Heart right ventricle (tissue), 16 donors: ENCODE measurements around the gene GNAT1. TPM values are rescaled to one million over a fixed set of nuclear protein-coding genes. Genes with fewer than 3 reads are reported as not detected.

Source experiments
- ATAC-seq, 8 donors: fragments of 200-7000 bp; cut with Tn5 transposase; one replicate each; pipeline ENCODE4 v1.9.1; 2020; ENCODE audit warnings: mild to moderate bottlenecking in 8 of 8, moderate library complexity in 8 of 8, moderate number of reproducible peaks in 1 of 8
- DNase-seq, 2 donors: peaks; one replicate each; pipeline ENCODE4 v3.0.0-alpha.2; 2020
- H3K27ac ChIP-seq, 10 donors: fragments of 200-600 bp; sonication (generic) in 2 of 10; one replicate each; pipeline versions ENCODE4 v1.5.0 to v1.8.0; 2020 to 2022; ENCODE audit warnings: mild to moderate bottlenecking in 3 of 10
- H3K27me3 ChIP-seq, 7 donors: fragments of 200-600 bp; one replicate each; pipeline ENCODE4 v1.8.0; 2021 to 2022; ENCODE audit warnings: mild to moderate bottlenecking in 2 of 7
- H3K36me3 ChIP-seq, 9 donors: fragments of 200-600 bp; sonication (generic) in 1 of 9; one replicate each; pipeline versions ENCODE4 v1.5.0 to v1.8.0; 2020 to 2022; ENCODE audit warnings: mild to moderate bottlenecking in 2 of 9
- H3K4me1 ChIP-seq, 9 donors: fragments of 200-600 bp; sonication (generic) in 1 of 9; one replicate each; pipeline versions ENCODE4 v1.5.0 to v1.8.0; 2020 to 2022; ENCODE audit warnings: mild to moderate bottlenecking in 4 of 9
- H3K4me3 ChIP-seq, 10 donors: fragments of 200-600 bp; sonication (generic) in 2 of 10; one replicate each; pipeline versions ENCODE4 v1.5.0 to v1.8.0; 2020 to 2022; ENCODE audit warnings: mild to moderate bottlenecking in 7 of 10, moderate library complexity in 2 of 10
- H3K9me3 ChIP-seq, 11 donors: fragments of 200-600 bp in 10 of 11; sonication (generic) in 2 of 11; one replicate each; pipeline versions ENCODE4 v1.5.0 to v1.8.0; 2013 to 2022; ENCODE audit warnings: mild to moderate bottlenecking in 2 of 11, control low read depth in 1 of 11, moderate library complexity in 1 of 11
- WGBS, 2 donors: extraction: QIAGEN DNeasy Blood & Tissue Kit; methylation state at CpG; one replicate each; pipeline ENCODE4 v1.1.7; 2013; ENCODE audit warnings: inconsistent platforms in 1 of 2; 5-methylcytosine and 5-hydroxymethylcytosine counted together
- intact Hi-C, 10 donors: fragments of 100-400 bp; cut with DNase I; formaldehyde crosslinking; loops; one replicate each; pipeline versions ENCODE4 v1.11.1 to v1.14.2; 2022
- polyA plus RNA-seq, 2 donors: library from polyadenylated mRNA; stranded (reverse); fragments of 200-250 nt; gene quantifications; one replicate each; pipeline ENCODE4 v1.2.3, GENCODE V29; 2013
- total RNA-seq, 10 donors: library from RNA; stranded (reverse); fragmentation: NEBNext Ultra II Directional in 3 of 10; extraction: Animal tissue kit (Norgen Biotek cat#: 25700) in 3 of 10; gene quantifications; one replicate each; pipeline versions ENCODE4 v1.2.1 to v1.2.4, GENCODE V29; 2021 to 2023
- TF ChIP-seq, protein P1 (sequence below), 9 donors: fragments of 200-600 bp; sonication (generic) in 2 of 9; IDR thresholded peaks; one replicate each; pipeline versions ENCODE4 v1.5.0 to v1.8.0; 2021 to 2022; ENCODE audit warnings: antibody characterized with exemption in 9 of 9, mild to moderate bottlenecking in 5 of 9, moderate library complexity in 1 of 9
- donor health status: Arrhythmogenic right ventricular cardiomyopathy.
- donor health status: ischemic (EF 13 %, LVEDD 7.1; RV severe dilation, severe dysfunction).
- donor health status: healthy with polysubstance abuse.
- donor health status: DM: no; HTN: yes; CAD: no.
- donor health status: DM: no; HTN: no; CAD: no.
- donor health status: ischemic (EF 25% LVEDD 6.9; RV normal size, moderate dysfunction).
- donor health status: ischemic (EF 25% LVEDD 5.7; RV mildly dilated, moderate dysfunction).
- donor health status: healthy.
- donor health status: DM: yes; HTN: yes; CAD: no.
- donor health status: Ischemic cardiomyopathy.
- donor health status: ischemic (EF 35%, LVEDD 5.7; RV mildly dilated, moderate dysfunction).
- donor health status: nonischemic (EF 11% LVEDD 7.7; RV severe dilation, severe dysfunction).
- donor health status: DM: yes; HTN: yes; CAD: no.
- donor health status: PGD.
- donor health status: ischemic (EF 29% LVEDD 5.4; RV normal size, mild dysfunction).
- donor health status: nonischemic (EF 23%, LVEDD 6.1; RV moderate dilation, normal function).

The GNAT1 gene
- total and polyA plus RNA-seq, 12 donors = not detected

DNA sequence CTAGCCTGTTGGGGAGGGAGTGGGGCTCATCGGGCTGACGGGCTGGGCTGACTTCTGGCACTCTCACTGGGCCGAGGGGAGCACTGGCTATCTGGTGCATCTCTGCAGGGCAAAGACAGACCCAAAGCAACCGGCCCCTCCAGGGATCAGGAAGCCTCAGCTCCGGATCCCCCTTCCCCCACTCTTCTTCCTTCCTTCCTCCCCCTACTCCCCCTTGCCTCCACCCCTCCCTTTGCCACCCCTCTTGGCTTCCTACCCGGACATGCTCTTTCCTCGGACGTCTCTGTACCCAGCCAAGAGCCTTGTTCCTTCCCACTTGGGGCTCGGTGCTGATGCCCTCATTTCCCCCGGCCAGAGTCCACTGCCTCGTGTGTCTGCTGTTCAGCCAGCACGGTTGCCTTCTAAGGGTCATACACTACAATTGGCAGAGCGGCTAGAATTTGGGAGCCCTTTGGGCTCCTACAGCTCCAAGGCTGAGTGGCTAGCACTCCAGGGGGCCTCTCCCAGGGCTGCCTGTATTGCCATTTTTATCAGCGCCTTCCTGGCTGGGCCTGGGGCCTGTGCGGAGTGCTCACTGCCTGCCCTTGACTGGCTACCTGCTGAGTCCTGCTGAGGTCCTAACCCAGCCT, 25.4 kb upstream of the GNAT1 start:
- 18 to 33% methylated on average over 15 of the region's 15 CpGs for WGBS, 2 donors
- peak overlapping the region in 3 of 10 donors; percentile 2 to 19 (median 7) for H3K4me3 ChIP-seq
- peaks cover 51 to 100% (median 86%) of the 10 kb centered on the region in 9 donors for H3K4me1 ChIP-seq
- ATAC-seq (peak; percentile 4 to 38 (median 20)), DNase-seq (peak in 1 of 2 donors; percentile 44)
- H3K27me3 ChIP-seq = no peaks in the 10 kb centered on the region
- TF ChIP-seq, protein P1, sequence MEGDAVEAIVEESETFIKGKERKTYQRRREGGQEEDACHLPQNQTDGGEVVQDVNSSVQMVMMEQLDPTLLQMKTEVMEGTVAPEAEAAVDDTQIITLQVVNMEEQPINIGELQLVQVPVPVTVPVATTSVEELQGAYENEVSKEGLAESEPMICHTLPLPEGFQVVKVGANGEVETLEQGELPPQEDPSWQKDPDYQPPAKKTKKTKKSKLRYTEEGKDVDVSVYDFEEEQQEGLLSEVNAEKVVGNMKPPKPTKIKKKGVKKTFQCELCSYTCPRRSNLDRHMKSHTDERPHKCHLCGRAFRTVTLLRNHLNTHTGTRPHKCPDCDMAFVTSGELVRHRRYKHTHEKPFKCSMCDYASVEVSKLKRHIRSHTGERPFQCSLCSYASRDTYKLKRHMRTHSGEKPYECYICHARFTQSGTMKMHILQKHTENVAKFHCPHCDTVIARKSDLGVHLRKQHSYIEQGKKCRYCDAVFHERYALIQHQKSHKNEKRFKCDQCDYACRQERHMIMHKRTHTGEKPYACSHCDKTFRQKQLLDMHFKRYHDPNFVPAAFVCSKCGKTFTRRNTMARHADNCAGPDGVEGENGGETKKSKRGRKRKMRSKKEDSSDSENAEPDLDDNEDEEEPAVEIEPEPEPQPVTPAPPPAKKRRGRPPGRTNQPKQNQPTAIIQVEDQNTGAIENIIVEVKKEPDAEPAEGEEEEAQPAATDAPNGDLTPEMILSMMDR (IDR thresholded peaks at IDR 0.05) = no peak
- no peaks in the 10 kb centered on the region for H3K36me3 ChIP-seq
- H3K27ac ChIP-seq = peak overlapping the region; percentile 62 to 91 (median 84)
- H3K9me3 ChIP-seq = no peaks in the 10 kb centered on the region
- intact Hi-C loops = no loop called here

GRCh38 chr3:50166620-50167019, 24.8 kb upstream of the GNAT1 start:
- H3K4me1 ChIP-seq = peaks cover 54 to 100% (median 89%) of the 10 kb centered on the region in 9 donors

GRCh38 chr3:50167069-50167840, 24.2 kb upstream of the GNAT1 start:
- no peak overlapping the region for H3K4me3 ChIP-seq
- H3K36me3 ChIP-seq = no peaks in the 10 kb centered on the region
- H3K4me1 ChIP-seq = peaks cover 53 to 100% (median 89%) of the 10 kb centered on the region in 9 donors
- H3K27ac ChIP-seq = peak overlapping the region in 9 of 10 donors; percentile 73 to 91 (median 84)
- TF ChIP-seq, protein P1 (IDR thresholded peaks at IDR 0.05) = no peak
- H3K9me3 ChIP-seq = no peaks in the 10 kb centered on the region
- 65 to 70% methylated on average over 16 of the region's 16 CpGs for WGBS, 2 donors
- ATAC-seq (no peak), DNase-seq (no peak)
- intact Hi-C loops = no loop called here
- H3K27me3 ChIP-seq = no peaks in the 10 kb centered on the region

More at GRCh38 chr3:50166620-50167019, 24.8 kb upstream of the GNAT1 start:
- no peaks in the 10 kb centered on the region for H3K36me3 ChIP-seq
- no peaks in the 10 kb centered on the region for H3K27me3 ChIP-seq
- peak overlapping the region in 1 of 10 donors; percentile 2 for H3K4me3 ChIP-seq
- no peak for DNase-seq
- peak overlapping the region; percentile 62 to 91 (median 84) for H3K27ac ChIP-seq
- ATAC-seq = no peak
- 57 to 60% methylated on average over 6 of the region's 6 CpGs for WGBS, 2 donors
- TF ChIP-seq, protein P1 (IDR thresholded peaks at IDR 0.05) = no peak
- intact Hi-C loops = no loop called here
- H3K9me3 ChIP-seq = no peaks in the 10 kb centered on the region

DNA sequence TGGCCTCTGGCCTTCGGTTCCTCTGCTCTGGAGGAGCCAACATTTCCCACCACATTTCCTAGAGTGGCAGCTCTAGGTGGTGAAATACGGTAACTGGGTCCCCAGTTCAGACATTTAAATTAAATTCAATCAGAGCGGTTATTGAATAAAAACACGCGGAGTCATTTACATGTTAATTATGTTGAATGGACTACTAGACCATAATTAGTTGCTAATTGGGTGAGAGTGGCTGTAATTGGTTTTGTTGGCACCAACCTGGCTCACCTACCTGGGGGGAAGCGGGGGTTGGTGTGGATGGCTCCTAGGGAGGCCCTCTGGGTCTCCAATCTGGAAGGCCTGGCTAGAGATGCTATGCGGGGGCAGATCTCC, 23.6 kb upstream of the GNAT1 start:
- DNase-seq (no peak), ATAC-seq (no peak)
- no peaks in the 10 kb centered on the region for H3K9me3 ChIP-seq
- TF ChIP-seq, protein P1 (IDR thresholded peaks at IDR 0.05) = no peak
- no peaks in the 10 kb centered on the region for H3K36me3 ChIP-seq
- 83 to 85% methylated on average over 7 of the region's 7 CpGs for WGBS, 2 donors
- intact Hi-C loops = no loop called here
- peaks cover 55 to 100% (median 90%) of the 10 kb centered on the region in 9 donors for H3K4me1 ChIP-seq
- H3K4me3 ChIP-seq = no peak overlapping the region
- no peaks in the 10 kb centered on the region for H3K27me3 ChIP-seq
- H3K27ac ChIP-seq = peak overlapping the region in 9 of 10 donors; percentile 73 to 91 (median 84)
